ENCODE data around the gene PRPF38A.

- TF ChIP-seq MAX (IDR thresholded peaks at IDR 0.05; ENCODE audit: low read depth) (no peak), CTCF (IDR thresholded peaks at IDR 0.05) (no peak), SMC3 (IDR thresholded peaks at IDR 0.05; ENCODE audit: low read depth, low read length) (no peak), IRF3 (IDR thresholded peaks at IDR 0.05; ENCODE audit: low read depth, low read length) (no peak), USF2 (IDR thresholded peaks at IDR 0.05; ENCODE audit: borderline replicate concordance, low read depth, low read length) (no peak), MEF2A (IDR thresholded peaks at IDR 0.05; ENCODE audit: borderline replicate concordance, low read depth) (no peak), SIN3A (IDR thresholded peaks at IDR 0.05; ENCODE audit: borderline replicate concordance, low read depth, low read length) (no peak), JUND (IDR thresholded peaks at IDR 0.05) (no peak), YY1 (IDR thresholded peaks at IDR 0.05; ENCODE audit: low read depth) (no peak), EZH2phosphoT487 (IDR thresholded peaks at IDR 0.05; ENCODE audit: borderline replicate concordance, low read depth) (no peak)
These were observed 12.4 kb downstream of the PRPF38A start for GRCh38 chr1:52416811-52417210.

Measured in SK-N-SH (cell line).